GM23248 (cell line): ENCODE results near the gene CAMSAP2.

ENCODE experiments used
- EZH2 ChIP-seq: fragments of 200-600 bp; sonication (generic); IDR thresholded peaks from 2 replicates; pipeline ENCODE4 v1.6.1; 2018; ENCODE audit warnings: antibody characterized with exemption, mild to moderate bottlenecking; ENCODE audit not compliant: insufficient read depth, poor library complexity, severe bottlenecking
- EZH2phosphoT487 ChIP-seq: fragments of 200-600 bp; sonication (generic); IDR thresholded peaks from 2 replicates; pipeline ENCODE4 v1.6.1; 2018; ENCODE audit warnings: antibody characterized with exemption, moderate library complexity, mild to moderate bottlenecking, low read depth; ENCODE audit not compliant: insufficient read depth

DNA sequence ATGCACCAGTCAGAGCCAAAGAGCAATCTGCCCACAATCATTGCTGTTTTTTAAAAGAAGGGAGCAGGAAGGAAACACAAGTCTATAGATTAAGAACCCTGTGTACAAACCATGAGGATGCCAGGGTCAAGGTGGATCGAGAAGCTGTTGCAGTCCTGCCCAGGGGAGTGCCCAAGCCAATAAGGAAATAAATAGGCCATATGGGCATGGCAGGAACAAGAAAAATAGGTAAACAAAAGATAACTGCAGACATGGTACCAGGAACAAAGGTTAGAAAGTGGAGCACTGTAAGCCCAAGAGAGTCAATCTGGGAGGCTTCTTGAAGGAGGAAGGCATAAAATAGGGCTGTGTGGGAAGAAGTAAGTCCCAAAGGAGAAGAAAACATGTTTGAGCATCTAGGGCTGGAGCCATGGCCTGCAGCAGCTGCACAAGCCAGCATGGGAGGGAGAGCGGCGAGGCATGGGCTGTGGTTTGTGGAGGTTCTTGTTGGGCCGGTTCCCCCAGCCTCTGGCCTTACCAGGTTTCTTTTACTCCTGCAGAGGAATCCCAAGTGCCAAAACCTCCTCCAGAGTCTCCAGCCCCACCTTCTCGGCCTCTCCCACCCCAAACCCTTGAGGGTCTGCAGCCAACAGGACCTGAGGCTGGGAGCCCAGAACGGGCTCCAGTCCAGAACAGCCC, 169.6 kb downstream of the CAMSAP2 start:
- TF ChIP-seq EZH2: no peak
- no peak for TF ChIP-seq EZH2phosphoT487
